ENCODE results near the gene CNIH2.

The CNIH2 gene

DNA sequence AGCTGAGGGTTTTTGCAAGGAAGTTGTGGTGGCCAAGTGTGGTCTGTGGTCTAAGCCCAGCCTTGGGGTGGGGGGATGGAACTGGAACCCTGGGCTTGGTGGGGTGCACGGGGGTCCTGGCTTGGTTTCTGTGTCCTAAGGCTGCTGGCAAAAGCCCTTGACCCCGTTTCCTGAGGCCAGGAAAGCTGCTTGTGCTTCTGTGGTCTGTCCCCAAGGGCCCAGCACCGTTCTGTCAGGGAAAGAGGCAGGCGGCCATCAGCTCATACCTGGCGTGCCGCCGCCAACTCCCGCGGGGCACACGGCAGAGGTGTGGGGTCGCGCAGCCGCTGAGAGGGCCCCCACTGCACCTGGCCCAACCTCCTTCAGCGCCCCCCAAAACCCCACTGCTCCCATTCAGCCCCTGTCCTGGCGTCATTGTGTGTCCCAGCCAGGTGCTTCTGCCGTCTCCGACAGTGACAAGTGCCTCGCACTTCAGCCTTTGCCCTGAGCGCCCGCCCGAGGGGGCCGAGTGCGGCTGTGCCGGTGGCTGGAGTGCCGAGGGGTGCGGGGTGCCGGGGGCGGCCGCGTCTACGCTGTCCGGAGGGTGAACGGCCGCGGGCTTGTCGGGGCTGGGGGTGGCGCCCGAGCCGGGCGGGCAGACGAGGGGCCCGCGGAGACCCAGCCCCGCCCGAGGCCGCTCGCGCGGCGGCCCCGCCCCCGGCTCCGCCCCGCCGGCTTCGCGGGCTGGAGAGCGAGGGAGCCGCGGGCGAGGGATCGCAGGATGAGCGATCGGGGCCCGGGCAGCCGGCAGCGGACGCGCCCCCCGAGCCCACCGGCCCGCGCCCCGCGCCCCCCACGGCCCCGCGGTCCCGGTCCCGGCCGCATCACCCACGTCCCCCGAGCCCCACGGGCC lies at the start of gene CNIH2:
TSS of gene CNIH2 (plus strand) at position 705 of the 892 bp plus-strand sequence. CDS start 282 bp downstream, outside the sequence.
- in situ Hi-C loops (cut with HindIII; ENCODE audit: low sequenced_read_pairs) = no loop called here

DNA sequence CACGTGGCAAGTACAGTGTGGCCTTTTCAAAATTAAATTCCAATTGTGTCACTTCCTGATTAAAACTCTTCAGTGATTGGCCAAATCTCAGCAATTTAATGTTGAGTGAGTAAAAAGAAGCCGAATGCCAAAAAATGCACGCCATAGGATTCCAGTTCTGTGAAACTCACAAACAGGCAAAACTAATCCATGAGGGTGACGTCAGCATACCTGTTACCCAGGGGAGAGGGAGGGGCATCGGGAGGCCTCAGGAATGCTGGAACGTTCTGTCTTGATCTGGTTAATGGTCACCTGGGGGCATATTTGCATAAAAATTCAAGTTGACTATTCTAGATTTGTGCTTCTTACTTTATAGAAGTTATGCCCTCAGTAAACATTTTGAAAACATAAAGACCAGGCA lies 49.5 kb upstream of the CNIH2 start:
- in situ Hi-C loops (cut with HindIII; ENCODE audit: low sequenced_read_pairs) = no loop called here

DNA sequence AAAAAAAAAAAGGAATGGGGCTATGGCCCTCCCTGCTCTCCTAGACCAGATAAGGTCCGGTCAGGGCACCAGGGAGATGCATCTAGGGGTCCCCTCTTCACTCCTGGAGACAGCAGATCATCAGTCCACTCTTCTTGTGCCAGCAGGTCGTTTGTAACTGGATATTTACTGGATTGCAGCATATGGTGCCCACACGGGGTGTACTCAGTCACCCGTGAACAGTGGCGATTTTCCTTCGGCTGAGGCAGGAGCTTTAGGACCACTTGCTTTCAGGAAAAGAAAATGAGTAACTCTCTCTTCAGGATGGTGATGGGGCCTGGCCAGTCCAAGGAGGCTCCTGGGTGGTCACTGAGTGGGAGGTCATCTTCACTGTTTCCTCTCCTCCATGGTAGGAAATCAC lies 47.8 kb upstream of the CNIH2 start:
- in situ Hi-C loops (cut with HindIII; ENCODE audit: low sequenced_read_pairs) = no loop called here

DNA sequence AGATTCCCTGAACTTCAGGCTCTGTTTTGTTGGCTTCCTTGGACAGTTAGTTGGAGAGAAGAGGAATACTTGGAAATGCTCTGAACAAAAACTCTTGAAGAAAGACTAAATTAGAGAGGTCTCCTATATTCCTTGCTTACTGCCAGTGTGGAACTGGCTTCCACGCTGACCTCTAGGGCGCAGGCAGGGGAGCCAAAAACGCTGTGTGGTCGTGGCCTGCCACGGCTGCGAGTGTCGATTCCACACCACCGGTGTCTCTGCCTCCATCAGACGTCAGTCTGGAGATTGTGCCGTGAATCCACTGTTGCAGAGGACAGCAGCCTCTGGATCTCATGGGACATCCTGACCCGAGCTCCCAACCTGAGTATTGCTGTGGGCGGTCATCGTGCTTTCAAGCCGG lies 47.0 kb upstream of the CNIH2 start:
- in situ Hi-C loops (cut with HindIII; ENCODE audit: low sequenced_read_pairs) = no loop called here

DNA sequence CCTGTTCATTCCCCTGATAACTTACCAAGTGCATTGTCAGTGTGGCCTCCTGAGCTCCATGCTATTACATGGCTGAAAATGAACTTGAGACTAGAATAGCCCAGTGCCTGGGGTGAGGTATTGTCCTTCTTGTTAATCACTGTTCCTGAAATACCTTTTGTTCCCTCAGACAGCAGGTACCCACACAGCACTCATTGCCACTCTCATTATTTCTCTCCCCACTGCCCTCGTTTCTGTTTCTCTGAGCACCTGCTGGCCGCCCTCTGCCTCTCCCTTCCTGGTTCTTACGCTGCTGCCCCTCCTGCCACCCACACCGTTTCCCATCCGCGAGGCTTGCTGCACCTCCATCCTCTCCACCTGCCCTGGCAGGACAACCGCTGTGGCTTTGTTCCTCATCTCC lies 46.4 kb upstream of the CNIH2 start:
- in situ Hi-C loops (cut with HindIII; ENCODE audit: low sequenced_read_pairs) = no loop called here

DNA sequence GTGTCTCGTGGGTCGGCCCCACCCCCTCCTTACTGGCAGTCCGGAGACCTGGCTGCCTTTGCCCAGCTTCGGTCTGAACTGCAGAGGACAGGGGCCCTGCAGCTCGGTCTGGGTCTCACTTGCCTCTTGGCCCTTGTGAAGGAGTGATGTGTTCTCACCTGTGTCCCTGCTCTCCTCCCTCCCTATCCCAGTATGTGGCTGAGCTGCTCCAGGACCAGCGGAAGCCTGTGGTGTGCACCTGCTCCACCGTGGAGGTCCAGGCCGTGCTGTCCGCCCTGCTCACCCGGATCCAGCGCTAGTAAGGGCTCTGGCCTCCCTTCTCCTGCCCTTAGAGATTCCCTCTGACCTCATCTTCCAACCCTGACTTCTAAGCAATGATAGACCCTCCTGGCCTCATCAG lies 45.2 kb upstream of the CNIH2 start:
- in situ Hi-C loops (cut with HindIII; ENCODE audit: low sequenced_read_pairs) = no loop called here

DNA sequence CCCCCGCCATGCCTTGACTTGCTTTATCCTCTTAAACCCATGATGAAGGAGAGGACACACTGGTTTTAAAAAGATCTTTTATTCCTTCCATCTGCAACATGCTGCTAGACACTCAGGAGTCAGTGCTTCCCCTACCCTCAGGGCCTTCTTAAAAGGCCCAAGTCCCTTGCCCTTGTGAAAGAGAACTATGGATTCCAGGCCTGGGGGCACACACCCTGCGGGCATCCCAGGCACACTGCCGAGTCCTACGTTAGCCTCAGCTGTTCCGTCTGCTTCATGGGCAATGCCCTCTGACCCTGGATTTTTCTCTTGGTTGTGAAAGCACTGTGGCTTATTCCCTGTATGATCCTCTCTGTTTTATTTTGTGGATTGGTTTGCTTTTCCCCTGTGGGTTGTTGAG lies 44.7 kb upstream of the CNIH2 start:
- in situ Hi-C loops (cut with HindIII; ENCODE audit: low sequenced_read_pairs) = no loop called here

DNA sequence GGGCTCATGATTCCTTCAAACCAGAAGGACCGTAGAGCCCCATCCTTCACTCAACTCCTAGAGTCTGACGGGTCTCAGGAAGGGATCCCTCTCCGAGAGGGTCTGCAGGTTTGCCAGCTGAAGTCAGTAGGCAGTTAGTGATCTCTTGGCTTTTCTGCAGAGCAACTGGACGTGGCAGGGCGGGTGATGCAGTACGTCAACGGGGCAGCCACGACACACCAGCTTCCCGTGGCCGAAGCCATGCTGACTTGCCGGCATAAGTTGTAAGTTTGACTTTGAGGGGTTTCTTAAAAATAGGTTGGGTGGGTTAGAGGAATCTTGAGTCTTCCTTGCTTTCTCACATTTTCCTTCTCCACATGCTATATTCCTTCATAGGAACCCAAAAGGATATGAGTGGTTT lies 42.8 kb upstream of the CNIH2 start:
- in situ Hi-C loops (cut with HindIII; ENCODE audit: low sequenced_read_pairs) = no loop called here

DNA sequence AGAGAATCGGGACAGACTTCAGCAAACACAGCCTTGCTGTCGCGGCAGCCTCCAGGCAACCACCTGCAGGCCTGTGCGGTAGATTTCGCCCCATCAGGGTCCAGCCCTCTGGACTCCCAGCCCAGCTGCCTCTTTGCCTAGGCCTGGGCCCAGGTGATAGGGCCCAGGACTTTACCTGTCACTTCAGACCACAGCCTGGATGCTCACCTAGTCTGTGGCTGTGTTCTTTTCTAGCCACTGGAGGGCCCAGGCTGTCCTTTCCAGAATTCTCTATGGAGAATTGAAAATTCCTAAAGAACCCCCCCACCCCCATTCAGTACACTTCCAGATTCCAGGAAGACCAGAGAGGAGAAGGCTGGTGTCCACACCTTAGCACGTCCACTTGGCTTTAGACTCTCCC lies 40.1 kb upstream of the CNIH2 start:
- in situ Hi-C loops (cut with HindIII; ENCODE audit: low sequenced_read_pairs) = no loop called here

DNA sequence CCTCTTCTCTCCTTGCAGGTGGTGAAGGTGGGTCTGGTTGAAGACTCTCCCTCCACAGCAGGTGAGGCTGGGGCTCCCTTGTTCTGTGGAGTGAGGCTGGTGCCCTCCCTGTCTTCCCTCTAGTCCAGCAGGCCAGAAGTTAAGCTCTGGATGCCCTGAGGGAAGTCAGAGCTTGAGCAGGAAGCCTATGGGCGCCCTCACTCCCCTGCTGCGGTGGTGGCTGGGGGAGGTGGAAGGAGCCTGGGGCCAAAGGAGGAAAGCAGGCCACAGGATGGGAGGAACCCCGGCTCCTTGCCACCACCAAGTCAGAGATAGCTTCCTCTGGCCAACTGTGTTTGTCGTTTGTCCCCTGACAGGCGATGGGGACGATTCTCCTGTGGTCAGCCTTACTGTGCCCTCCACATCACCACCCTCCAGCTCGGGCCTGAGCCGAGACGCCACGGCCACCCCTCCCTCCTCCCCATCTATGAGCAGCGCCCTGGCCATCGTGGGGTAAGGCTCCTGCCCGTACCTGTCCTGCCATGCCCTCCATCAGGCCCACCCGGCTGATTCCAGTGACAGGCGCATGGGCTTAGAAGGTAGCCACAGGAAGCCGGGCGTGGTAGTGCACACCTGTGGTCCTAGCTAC lies 39.1 kb upstream of the CNIH2 start:
- in situ Hi-C loops (cut with HindIII; ENCODE audit: low sequenced_read_pairs) = no loop called here

DNA sequence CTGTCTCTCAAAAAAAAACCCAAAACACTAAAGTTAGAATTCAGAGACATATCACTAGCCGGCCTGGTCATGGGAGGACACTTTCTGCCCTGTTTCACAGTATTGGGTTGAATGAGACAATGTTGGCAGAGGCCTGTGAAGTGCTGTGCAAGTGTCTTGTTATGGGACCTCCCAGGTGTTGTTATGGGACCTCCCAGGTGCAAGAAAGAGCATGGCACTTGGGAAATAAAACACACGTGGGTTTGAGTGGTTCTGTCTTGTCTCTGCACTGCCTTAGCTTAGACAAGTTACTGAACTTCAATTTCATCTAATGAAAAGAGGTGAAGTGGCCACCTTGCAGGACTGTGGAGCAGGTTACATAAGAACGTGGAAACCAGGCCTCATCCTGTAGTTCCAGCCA lies 38.5 kb upstream of the CNIH2 start:
- in situ Hi-C loops (cut with HindIII; ENCODE audit: low sequenced_read_pairs) = no loop called here

DNA sequence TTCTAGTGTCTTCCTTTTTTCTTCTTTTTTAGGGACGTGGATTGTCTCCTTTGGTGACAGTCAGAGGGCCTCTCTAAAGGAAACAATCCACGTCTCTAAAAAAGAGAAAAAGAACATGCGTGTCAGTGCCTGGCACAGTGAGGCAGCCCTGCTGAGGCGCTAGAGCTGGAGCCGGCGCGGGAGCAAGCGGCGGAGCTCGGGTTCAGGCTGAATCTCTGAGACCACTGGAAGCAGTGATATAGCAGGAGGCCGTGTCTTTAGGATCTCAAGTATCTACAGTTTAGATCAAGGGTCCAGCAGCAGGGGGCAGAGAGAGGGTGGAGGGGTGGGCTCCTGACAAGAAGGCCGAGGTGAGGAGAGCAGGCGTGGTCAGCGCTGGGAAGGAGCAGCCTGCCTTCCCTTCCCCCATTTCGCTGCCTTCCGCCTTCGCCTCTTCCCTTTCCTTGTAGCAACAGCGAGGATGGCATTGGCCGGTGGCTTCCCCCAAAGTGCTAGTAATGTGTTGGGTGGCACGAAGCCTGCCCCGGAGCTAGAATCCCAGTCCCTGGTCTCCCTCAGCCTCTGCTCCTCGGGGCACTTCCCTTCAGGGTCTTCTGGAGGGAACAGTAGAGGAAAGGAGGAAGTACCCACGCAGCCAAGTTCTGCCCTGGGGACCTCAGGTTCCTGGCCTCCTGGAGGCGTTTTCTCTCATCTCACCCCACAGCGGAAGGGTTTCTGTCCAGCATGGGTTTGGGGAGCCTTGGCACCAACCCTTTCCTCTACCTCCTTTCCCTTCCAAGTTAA lies 37.8 kb upstream of the CNIH2 start:
- in situ Hi-C loops (cut with HindIII; ENCODE audit: low sequenced_read_pairs) = no loop called here

DNA sequence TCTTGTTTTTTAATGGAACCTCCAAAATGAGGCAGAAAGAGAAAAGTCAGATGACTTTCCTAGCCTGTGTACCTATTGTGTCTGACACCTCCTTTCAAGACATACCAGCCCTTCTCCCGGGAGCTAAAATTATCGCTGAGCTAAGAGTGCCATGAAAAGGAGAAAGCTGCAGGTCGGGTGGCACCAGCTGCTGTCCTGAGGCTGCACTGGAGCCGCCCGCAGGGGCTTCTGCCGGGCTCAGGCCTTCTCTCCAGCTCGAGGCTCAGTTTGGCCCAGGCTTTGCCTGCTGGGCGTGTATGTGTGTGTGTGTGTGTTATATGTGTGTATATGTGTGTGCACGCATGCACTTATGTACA lies 37.2 kb upstream of the CNIH2 start:
- in situ Hi-C loops (cut with HindIII; ENCODE audit: low sequenced_read_pairs) = no loop called here

DNA sequence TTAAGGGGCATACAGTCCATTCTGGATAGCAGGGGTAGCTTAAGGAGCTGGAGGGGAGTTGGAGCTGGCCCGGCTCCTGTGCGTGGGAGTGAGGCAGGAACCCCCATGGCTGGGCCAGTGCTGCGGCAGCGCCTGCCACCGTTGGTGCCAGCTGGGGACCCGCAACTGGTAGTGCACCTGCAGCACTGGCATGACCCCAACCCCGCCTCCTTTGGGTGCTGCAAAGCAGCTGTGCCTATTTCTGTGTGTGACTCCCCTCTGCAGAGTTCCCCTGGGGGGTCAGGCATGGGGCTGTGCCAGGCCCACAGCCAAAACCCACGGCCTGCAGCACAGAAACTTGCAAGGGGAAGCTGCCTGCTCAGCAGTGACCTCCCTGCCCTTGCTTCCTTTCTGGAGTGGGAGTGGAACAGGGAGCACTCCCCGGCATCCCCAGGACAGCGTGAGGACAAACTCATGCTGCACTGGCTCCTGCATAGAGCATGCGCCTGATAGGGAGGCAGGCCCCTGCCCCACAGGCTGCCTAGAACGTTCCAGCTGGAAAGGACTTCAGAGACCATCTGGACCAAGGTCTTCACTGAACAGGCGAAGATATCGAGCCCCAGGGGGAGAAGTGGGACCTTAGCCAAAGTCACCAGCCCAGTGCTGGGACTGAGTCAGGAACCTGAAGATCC lies 35.7 kb upstream of the CNIH2 start:
- in situ Hi-C loops (cut with HindIII; ENCODE audit: low sequenced_read_pairs) = no loop called here

DNA sequence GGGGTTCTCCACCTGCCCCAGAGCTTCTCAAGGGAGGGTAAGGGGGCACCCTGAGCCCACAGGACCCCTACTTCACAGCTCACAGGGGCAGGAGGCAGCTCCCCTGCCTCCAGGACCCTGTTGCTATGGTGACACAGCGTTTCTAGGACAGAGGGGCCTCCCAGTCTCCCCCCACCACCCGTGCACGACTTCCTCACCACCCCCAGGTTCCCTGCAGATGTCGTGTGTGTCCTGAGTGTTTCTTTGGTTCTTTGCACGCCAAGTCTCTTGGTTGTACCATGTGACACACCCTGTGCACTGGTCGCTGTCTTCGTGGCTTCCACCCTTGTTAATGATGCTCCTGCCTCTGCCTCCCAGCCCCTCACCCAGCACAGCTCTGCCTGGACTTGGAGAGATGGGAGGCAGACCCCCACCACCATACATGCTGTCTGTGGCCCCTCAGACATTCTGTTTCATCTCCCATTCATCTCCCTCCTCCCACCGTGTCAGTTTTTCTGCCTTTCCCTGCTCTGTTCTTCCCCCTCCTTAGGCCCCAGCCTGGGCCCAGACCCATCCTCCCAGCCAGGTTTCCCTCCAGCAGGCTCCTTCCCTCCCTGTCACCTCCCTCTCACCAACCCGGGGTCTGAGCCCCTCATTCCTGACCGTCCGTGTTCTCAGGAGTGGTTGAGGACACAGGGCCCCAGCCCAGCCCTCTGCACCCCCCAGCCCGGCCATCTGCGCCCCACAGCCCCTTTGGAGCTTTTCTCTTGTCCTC lies 34.0 kb upstream of the CNIH2 start:
- in situ Hi-C loops (cut with HindIII; ENCODE audit: low sequenced_read_pairs) = no loop called here

DNA sequence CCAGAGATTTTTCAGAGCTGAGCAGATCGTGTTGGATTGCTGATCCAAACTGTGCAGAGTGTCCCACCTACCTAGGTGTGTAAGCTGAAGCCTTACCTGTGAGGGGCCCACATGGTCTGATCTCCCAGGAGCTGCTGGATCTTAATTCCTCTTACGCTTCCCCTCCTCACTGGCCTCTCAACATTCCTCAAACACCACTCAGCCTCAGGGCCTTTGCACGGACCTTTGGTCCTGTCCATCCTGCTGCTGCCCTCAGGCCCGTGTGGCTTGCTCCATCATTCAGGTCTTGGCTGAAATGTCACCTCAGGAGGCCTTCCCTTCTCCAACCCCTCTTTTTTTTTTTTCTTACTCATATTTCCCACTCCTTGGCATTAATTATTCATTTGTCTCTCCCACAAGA lies 30.7 kb upstream of the CNIH2 start:
- in situ Hi-C loops (cut with HindIII; ENCODE audit: low sequenced_read_pairs) = no loop called here

DNA sequence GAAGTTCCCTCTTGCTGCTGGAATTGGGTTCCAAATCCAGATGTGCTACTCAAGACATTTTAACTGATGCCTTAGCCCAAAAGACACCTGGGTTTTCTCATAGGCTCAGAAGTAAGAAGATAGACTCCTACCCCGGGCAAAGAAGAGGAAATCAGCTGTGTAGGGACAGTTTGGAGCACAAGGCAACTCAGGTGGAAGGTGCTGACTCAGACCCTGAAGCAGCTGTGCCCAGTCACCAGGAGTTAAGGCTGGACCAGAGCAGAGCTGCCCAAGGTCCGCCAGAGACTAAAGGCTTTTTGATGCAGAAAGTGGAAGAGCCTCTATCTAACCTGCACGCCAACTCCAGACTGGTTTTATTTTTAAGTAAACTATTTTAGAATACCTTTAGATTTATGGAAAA lies 30.2 kb upstream of the CNIH2 start:
- in situ Hi-C loops (cut with HindIII; ENCODE audit: low sequenced_read_pairs) = no loop called here

DNA sequence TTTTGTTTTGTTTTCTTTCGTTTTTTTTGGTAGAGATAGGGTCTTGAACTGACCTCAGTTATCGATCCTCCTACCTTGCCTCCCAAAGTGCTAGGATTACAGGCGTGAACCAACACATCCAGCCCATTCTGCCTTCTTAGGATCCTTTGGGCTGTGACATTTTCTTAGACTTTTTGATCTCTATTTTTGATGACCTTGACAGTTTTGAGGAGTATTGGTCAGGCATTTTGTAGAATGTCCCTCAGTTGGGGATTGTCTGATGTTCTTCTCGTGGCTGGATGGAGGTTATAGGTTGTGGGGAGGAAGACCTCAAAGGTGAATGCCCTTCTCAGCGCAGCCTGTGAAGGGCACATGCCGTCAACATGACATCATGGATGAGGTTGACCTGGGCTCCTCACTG lies 29.1 kb upstream of the CNIH2 start:
- in situ Hi-C loops (cut with HindIII; ENCODE audit: low sequenced_read_pairs) = no loop called here

DNA sequence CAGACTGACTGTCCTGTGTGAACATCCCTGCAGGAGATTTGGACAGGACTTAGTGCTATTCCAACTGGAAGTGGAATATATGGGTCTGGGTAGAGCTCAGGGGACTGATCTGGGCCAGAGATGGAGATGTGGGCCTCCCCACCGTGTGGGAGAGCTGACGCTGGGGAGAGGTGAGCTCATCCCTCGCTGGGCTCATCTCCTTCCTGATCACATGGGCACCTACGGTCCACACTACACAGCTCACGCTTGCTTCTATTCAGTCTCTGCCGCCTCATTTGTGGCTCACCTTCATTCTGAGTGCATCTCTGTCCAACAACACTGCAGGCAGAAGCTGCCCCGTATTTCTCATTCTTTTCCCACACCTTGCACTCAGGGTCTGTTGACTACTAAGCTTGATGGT lies 26.2 kb upstream of the CNIH2 start:
- in situ Hi-C loops (cut with HindIII; ENCODE audit: low sequenced_read_pairs) = loop anchor here (5.0 kb wide), 2 partner anchors 35 to 60 kb away; no protein-coding TSS in a partner anchor

DNA sequence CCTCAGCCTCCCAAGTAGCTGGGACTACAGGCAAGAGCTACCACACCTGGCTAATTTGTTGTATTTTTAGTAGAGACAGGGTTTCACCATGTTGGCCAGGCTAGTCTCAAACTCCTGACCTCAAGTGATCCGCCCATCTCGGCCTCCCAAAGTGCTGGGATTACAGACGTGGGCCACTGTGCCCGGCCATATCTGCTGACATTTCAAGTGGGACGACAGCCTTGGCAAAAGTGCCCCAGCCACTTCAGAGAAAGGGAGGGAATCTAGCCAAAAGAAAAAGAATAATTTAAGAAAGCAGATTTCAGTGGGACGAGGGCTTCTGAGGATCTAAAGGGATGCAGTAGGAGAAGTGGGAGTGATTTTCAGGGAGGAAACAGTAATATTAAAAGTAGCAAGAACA lies 24.9 kb upstream of the CNIH2 start:
- in situ Hi-C loops (cut with HindIII; ENCODE audit: low sequenced_read_pairs) = loop anchor here (5.0 kb wide), 2 partner anchors 36 to 61 kb away; no protein-coding TSS in a partner anchor
